HG02623 (cell line): ENCODE data around the gene APOLD1.
"Not testable (repeated sequence)": the region's sequence is repeated elsewhere in the genome, so short reads cannot be mapped to it uniquely, and the experiment has no call there.

ENCODE experiments used
- ATAC-seq: cut with Tn5 transposase; IDR thresholded peaks from one replicate; pipeline ENCODE4 v1.9.1; 2021; ENCODE audit warnings: moderate library complexity; ENCODE audit not compliant: unreplicated experiment

Gene APOLD1

DNA sequence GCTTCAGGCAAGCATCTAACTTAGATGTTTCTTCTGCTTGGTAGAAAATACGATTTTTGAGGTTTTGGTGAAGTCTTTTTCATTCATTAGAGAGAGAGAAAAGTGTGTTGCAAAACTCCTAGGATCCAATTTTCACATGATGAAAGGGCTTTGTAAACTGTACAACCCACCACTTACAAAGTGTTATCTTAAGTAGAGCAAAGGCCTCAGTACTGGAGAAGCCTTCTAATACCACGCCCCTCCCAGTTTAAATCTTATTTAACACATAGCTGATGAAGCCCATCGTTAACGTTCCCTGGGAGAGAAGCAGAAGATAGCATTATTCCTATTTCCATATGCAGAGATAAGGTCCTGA is 869 bp downstream of the APOLD1 start:
- peak; percentile 12 for ATAC-seq

GRCh38 chr12:12786706-12787601 is 1.5 kb downstream of the APOLD1 start:
- ATAC-seq, result peak; percentile 78

- ATAC-seq, result no peak
Observed at GRCh38 chr12:12788131-12788530, 2.7 kb downstream of the APOLD1 start.

DNA sequence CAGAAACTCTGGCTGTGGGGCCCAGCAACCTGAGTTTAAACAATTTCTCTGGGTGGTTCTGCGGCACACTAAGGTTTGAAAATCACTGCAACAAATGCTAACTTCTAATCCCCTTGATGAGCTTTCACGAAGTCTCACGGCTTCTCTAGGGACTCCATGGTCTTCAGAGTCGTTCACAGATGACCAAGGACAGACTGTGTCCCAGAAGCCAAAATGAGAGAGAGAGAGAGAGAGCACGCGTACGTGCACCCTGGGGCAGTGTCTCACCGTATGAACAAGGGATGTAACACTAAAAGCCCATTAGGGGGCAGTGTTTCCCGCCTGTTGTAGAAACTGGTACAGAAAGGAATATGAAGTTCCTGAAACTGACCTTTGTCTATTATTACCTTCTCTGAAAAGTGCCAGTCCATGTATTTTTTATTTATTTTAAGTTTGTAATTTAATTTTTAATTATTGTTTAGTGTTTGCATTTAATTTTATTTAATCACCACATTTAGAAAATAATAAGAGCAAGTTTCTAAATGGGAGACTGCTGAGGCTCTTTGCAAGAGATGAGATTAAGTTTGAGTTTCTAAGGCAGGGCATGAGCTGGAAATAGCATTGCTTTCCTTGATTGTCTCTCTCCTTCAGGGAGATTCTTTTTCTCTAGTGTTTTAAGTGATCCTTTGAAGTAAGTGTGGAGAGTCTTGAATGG is 3.4 kb downstream of the APOLD1 start:
- peak; percentile 47 for ATAC-seq

DNA sequence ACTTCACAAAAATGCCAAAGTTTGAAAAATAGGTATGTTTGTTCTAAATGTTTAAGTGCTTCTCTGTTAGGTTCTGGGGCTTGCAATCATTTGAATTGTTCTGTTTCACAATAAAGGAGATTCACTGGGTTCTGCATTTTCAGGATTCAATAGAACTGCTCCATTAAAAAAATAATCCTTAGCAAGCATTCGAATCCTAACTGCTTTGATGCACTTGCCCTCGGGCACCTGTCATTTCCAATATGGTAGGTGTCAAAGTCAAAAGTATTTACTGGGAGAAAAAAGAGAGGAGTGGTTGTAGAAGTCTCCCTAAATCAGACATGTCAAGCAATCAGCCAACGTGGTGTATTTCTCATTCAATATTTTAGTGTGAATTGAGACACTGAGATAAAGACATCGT is 5.5 kb downstream of the APOLD1 start:
- ATAC-seq, result no peak

DNA sequence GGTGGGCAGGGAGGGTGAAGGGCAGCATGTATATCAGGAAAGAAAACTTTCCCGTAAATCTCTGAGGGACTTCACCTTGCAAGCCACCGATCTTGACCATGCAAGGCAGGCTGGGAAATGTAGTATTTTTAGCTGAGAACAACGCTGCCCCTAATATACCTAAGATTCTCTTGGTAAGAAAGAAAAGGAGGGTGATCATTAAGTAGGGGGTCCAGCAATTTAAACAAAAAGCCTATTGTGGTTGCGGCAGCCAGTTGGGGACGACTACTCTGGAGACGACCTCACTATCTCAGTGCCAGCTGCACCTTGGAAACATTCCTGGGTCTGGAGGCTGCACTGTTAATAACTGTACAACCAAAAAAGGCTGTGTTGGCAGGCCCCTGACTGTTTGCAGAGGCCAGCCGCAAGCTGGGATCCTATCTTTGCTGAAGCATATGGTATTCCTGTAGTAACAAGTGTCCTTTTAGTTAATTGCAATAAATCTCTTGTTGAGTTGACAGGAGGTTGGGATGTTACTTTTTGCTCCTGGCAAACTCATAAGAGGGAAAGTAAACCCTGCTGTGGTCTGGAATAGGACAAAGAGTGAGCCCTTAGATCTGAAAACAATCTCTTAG is 6.4 kb downstream of the APOLD1 start:
- ATAC-seq, result no peak

- ATAC-seq, result no peak
Observed at GRCh38 chr12:12792421-12792820, 7.0 kb downstream of the APOLD1 start.

DNA sequence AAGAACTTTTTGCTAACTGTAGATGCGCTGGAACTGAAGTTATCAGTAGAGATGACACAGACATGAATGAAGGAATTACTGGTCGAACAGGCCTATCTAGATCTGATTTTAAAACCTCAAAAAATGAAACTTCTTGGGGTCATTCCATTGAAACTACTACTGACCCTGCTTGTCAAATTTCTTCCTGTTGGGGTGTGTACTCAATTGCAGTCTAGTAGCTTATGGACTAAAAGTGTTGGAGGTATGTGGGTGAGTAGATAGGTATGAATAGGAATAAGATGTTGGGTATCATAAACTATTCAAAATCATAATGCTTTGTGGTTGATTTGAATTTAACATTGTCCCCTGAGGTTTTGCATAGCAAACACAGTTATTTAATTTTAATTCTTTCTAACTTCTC is 9.2 kb downstream of the APOLD1 start:
- ATAC-seq, result no peak

DNA sequence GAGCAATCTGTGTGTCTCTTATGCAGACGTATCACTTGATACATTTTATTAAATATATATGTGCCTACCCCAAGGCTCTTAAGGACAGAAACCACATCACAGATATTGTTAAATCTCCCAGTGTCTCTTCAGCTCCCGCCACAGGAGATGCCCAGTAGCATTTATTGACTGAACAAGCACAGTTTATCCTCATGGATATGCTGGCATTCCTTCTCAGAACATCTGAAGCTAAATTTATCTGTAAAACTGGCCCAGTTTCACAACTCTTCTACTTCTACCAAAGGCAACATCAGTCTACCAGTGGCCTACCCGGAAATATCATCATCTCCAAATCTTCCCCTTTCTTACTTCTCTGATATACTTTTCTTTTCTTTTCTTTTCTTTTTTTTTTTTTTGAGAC is 10.7 kb downstream of the APOLD1 start:
- no peak for ATAC-seq

DNA sequence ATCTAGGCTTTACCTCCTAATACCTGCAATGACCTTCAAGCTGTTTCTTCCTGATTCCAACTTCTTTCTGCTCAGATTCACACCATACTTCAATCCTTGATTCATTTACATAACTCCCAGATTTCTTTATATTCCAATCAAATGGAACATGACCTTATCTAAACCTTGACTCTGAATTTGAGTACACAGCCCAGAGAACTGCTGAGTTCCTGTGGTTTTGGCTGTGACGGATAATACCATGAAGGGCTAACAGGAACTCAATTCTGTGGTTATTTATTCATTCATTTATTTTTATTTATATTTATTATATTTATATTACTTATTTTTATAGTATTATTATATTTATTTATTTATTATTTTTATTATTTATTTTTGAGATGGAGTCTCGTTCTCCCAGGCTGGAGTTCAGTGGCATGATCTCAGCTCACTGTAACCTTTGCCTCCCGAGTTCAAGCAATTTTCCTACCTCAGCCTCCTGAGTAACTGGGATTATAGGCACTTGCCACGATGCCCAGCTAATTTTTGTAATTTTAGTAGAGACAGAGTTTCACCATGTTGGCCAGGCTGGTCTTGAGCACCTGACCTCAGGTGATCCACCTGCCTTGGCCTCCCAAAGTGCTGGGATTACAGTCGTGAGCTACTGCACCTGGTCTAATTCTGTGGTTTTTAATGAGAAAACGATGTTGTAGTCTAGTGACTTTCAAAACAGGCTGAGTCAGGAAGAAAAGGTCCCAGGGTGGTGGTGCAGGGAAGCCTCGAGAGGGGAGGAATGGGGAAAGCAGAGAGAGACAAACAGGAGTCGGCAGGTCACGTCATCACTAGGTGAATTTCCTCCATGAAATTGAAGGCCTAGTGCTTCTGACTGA is 11.7 kb downstream of the APOLD1 start:
- ATAC-seq, result no peak

DNA sequence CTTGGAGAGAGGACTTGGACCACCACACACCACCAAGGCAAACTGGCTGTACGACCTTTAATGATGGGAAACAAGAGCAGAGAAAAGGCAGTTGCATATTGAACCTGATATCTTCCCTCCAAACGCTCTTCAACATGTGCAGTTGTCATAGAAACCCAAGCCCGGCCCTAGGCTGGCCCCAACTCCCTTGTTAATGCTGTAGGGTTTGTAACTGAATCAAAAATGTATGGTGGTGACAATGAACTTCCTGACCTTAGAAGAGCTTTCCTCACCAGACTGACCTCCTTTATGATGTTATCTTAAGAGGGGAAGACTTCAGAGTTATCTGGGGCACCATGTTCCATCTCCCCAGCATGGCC is 12.3 kb downstream of the APOLD1 start:
- no peak for ATAC-seq

DNA sequence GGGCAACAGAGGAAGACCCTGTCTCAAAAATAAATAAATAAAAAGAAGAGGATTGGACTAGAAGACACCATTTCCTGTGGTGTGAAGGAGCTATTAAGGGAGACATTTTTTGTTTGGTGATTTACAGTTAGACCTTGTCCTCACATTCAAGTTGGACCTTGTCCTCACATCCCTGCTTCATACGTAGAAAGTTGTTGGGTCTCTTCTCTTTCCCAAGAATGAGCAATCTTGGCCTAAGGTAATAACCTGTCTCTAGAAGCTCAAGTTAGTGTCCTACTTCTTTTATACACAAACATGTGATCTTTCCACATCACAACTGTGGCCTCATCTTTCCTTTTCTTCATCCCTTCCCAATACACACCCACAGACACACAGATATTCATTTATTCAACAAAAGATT is 13.0 kb downstream of the APOLD1 start:
- ATAC-seq, result no peak

DNA sequence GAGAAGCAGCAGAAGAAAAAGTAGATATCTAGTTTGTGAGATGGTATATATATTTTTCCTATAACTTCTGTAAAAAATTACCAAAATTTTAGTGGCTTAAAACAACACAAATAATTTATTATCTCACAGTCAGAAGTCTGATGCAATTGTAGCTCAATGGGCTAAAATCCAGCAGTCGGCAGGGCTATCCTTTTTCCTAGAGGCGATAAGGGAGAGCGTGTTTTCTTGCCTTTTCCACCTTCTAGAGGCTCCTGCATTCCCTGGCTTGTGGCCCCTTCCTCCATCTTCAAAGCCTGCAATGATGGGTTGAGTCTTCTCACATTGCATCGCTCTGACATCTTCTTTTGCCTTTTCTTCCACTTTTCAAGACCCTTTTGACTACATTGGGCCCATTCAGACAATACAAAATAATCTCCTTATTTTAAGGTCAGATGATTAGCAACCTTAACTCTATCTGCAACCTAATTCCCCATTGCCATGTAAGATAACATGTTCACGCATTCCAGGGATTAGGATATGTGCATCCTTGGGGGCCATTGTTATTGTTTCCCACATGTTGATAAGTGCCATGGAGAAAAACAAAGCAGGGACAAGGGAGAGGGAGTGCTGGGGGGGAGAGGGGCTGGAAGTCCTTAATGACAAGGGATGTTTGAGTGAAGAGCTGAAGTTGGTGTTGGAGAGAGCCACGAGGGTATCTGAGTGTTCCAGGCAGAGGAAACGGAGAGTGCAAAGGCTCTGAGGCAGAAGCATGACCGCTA is 13.9 kb downstream of the APOLD1 start:
- no peak for ATAC-seq

- ATAC-seq, result no peak
Observed at GRCh38 chr12:12800406-12801180, 15.1 kb downstream of the APOLD1 start.

DNA sequence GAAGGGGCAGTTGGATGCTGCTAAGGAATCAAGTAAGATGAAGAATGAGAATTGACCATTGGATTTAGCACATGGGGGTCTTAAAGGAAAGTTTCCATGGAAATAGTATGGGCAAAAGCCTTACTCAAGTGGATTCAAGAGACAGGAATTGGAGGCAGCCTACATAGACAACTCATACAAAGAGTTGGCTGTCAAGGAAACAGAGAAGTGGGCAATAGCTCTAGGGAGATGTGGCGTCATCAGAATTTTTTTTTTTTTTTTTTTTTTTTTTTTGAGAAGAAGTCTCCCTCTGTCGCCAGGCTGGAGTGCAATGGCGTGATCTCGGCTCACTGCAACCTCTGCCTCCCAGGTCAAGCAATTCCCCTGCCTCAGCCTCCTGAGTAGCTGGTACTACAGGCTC is 16.2 kb downstream of the APOLD1 start:
- not testable (repeated sequence) for ATAC-seq

- peak; percentile 71 for ATAC-seq
Observed at GRCh38 chr12:12803186-12803585, 17.7 kb downstream of the APOLD1 start.

DNA sequence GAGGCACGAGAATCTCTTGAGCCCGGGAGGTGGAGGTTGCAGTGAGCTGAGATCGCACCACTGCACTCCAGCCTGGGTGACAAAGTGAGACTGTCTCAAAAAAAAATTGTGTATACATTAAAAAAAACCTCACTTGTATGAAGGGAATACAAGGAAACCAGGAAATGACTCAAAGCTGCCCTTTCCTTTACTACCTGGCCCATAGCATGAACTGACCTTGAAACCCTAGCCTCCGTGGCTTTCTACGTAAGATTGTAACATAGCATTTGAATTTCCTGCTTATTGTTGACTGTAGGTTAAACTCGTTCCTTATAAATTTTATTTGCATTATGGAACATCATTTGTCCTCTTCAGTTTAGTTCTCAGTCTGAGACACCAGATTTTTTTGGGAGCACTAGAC is 18.6 kb downstream of the APOLD1 start:
- ATAC-seq, result no peak

DNA sequence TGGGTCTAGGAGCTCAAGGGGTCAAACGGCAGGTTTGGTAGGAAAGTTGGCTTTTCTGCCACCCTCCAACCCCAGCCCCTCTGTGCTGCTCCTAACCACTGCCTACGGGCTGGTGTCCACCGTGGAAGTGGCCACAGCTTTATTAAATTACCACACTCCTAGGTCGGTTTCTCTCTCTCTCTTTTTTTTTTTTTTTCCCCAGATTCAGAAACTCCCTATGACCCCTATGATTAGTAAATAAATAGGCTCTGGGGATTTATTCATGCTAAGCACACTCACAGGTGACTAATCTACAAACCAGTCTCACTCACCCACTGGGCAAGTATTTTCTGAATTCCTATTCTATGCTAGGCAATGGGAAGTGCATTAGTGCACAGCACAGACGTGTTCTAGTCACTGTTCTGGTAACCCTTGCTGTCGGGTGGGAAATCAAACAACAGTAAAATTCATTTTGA is 19.0 kb downstream of the APOLD1 start:
- no peak for ATAC-seq

GRCh38 chr12:12806784-12807516 is 21.5 kb downstream of the APOLD1 start:
- ATAC-seq, result no peak
